NK-92 (cell line): ENCODE results near the gene TBCE.
"Not testable (repeated sequence)": the region's sequence is repeated elsewhere in the genome, so short reads cannot be mapped to it uniquely, and the experiment has no call there.

Experiments used
- DNase-seq: peaks from one replicate; lab custom pipeline; 2025; ENCODE audit not compliant: unreplicated experiment; lab: John Stamatoyannopoulos, UW

TBCE gene

GRCh38 chr1:235450886-235451483, 83.8 kb downstream of the TBCE start:
- no peak for DNase-seq

GRCh38 chr1:235454021-235454420, 86.8 kb downstream of the TBCE start:
- DNase-seq = no peak

GRCh38 chr1:235455097-235455496, 87.9 kb downstream of the TBCE start:
- no peak for DNase-seq

- DNase-seq = no peak
Measured at GRCh38 chr1:235455823-235456222, 88.6 kb downstream of the TBCE start.

GRCh38 chr1:235457856-235458255, 90.6 kb downstream of the TBCE start:
- DNase-seq = not testable (repeated sequence)

- DNase-seq = no peak
Measured at GRCh38 chr1:235460770-235461169, 93.5 kb downstream of the TBCE start.

- no peak for DNase-seq
Measured at GRCh38 chr1:235461954-235462353, 94.7 kb downstream of the TBCE start.

- not testable (repeated sequence) for DNase-seq
Measured at GRCh38 chr1:235462832-235463231, 95.6 kb downstream of the TBCE start.

GRCh38 chr1:235465066-235465465, 97.8 kb downstream of the TBCE start:
- DNase-seq = no peak

GRCh38 chr1:235468004-235468403, 100.8 kb downstream of the TBCE start:
- DNase-seq = no peak

GRCh38 chr1:235468970-235469369, 101.7 kb downstream of the TBCE start:
- no peak for DNase-seq

- DNase-seq = not testable (repeated sequence)
Measured at GRCh38 chr1:235469897-235470296, 102.7 kb downstream of the TBCE start.

GRCh38 chr1:235470741-235471439, 103.7 kb downstream of the TBCE start:
- no peak for DNase-seq

- DNase-seq = no peak
Measured at GRCh38 chr1:235473806-235474205, 106.6 kb downstream of the TBCE start.

GRCh38 chr1:235483090-235483489, 115.9 kb downstream of the TBCE start:
- DNase-seq = no peak

- DNase-seq = no peak
Measured at GRCh38 chr1:235485558-235485957, 118.3 kb downstream of the TBCE start.

GRCh38 chr1:235486321-235486720, 119.1 kb downstream of the TBCE start:
- no peak for DNase-seq

GRCh38 chr1:235491644-235492043, 124.4 kb downstream of the TBCE start:
- DNase-seq = no peak

- no peak for DNase-seq
Measured at GRCh38 chr1:235494531-235494930, 127.3 kb downstream of the TBCE start.

GRCh38 chr1:235495030-235495429, 127.8 kb downstream of the TBCE start:
- no peak for DNase-seq

- DNase-seq = no peak
Measured at GRCh38 chr1:235495551-235495950, 128.3 kb downstream of the TBCE start.

- DNase-seq = no peak
Measured at GRCh38 chr1:235500971-235501540, 133.8 kb downstream of the TBCE start.
